CD4-positive, CD25-positive, alpha-beta regulatory T cell (primary cell): ENCODE measurements around the gene ENO3. TPM values are rescaled to one million over a fixed set of nuclear protein-coding genes. Genes with fewer than 3 reads are reported as not detected.

ENCODE experiments used
- ATAC-seq, 2 donors: fragments of 150-1000 bp; cut with Tn5 transposase; one replicate each; pipeline ENCODE4 v1.10.0; 2021; ENCODE audit warnings: low read depth in 2 of 2, moderate number of reproducible peaks in 2 of 2, moderate library complexity in 1 of 2
- DNase-seq, 3 donors: peaks; one replicate each; pipeline versions ENCODE4 v3.0.0 to v3.0.0-alpha.2; 2012 to 2022; ENCODE audit warnings: mixed read lengths in 1 of 3
- H3K27ac ChIP-seq: one replicate; pipeline ENCODE4 v1.7.0; 2013; ENCODE audit warnings: mild to moderate bottlenecking, low read length; ENCODE audit not compliant: insufficient read depth, poor library complexity, severe bottlenecking
- H3K27me3 ChIP-seq: one replicate; pipeline ENCODE4 v1.7.0; 2013; ENCODE audit warnings: low read length; ENCODE audit not compliant: control insufficient read depth, insufficient read depth
- H3K36me3 ChIP-seq: one replicate; pipeline ENCODE4 v1.7.0; 2013; ENCODE audit warnings: mild to moderate bottlenecking, low read length, moderate library complexity; ENCODE audit not compliant: control insufficient read depth, insufficient read depth
- H3K4me1 ChIP-seq: 2 replicates; pipeline ENCODE4 v1.7.0; 2013; ENCODE audit warnings: mild to moderate bottlenecking, low read length; ENCODE audit not compliant: insufficient read depth, control insufficient read depth, poor library complexity, severe bottlenecking
- H3K4me3 ChIP-seq: one replicate; pipeline ENCODE4 v1.7.0; 2013; ENCODE audit warnings: low read depth, mild to moderate bottlenecking, low read length, moderate library complexity
- H3K9me3 ChIP-seq, 2 experiments: 1 replicate in 1 of 2; 2 replicates in 1 of 2; pipeline ENCODE4 v1.7.0; 2013; ENCODE audit warnings: low read length in 2 of 2, mild to moderate bottlenecking in 1 of 2, moderate library complexity in 1 of 2; ENCODE audit not compliant: control insufficient read depth in 2 of 2
- H3K27ac Mint-ChIP-seq, 3 donors: one replicate each; pipeline ENCODE4 v1.8.0; 2020 to 2022; ENCODE audit warnings: mild to moderate bottlenecking in 3 of 3, mixed read lengths in 3 of 3, moderate library complexity in 2 of 3
- H3K27me3 Mint-ChIP-seq: one replicate; pipeline ENCODE4 v1.8.0; 2022; ENCODE audit warnings: mild to moderate bottlenecking, mixed read lengths
- H3K36me3 Mint-ChIP-seq: one replicate; pipeline ENCODE4 v1.8.0; 2020; ENCODE audit warnings: mixed read lengths
- H3K4me1 Mint-ChIP-seq, 4 donors: one replicate each; pipeline ENCODE4 v1.8.0; 2020 to 2022; ENCODE audit warnings: mixed read lengths in 4 of 4, mild to moderate bottlenecking in 1 of 4
- H3K4me3 Mint-ChIP-seq, 4 donors: one replicate each; pipeline ENCODE4 v1.8.0; 2020 to 2022; ENCODE audit warnings: mild to moderate bottlenecking in 4 of 4, mixed read lengths in 4 of 4, moderate library complexity in 3 of 4
- H3K9me3 Mint-ChIP-seq, 7 donors: one replicate each; pipeline ENCODE4 v1.8.0; 2020 to 2022; ENCODE audit warnings: mixed read lengths in 7 of 7, mild to moderate bottlenecking in 3 of 7, moderate library complexity in 2 of 7
- polyA plus RNA-seq, 4 donors: library from polyadenylated mRNA; unstranded; fragments of 300-500 nt; fragmentation: Illumina TruSeq; gene quantifications; one replicate each; pipeline ENCODE4 v1.2.3, GENCODE V29; 2021
- total RNA-seq: library from RNA; stranded (reverse); gene quantifications from one replicate; pipeline ENCODE4 v1.2.3, GENCODE V29; 2022

ENO3 gene
- total and polyA plus RNA-seq, 5 donors from 2014 or later: 0.29 to 11.7 (median 0.50) TPM

- Mint-ChIP-seq H3K9me3 (no peaks in the 10 kb centered on the region), H3K27me3 (no peaks in the 10 kb centered on the region), H3K4me3 (peak overlapping the region; percentile 91 to 96 (median 94)), H3K27ac (peak overlapping the region; percentile 94 to 97 (median 96)), H3K4me1 (peaks cover 18 to 55% (median 38%) of the 10 kb centered on the region in 4 donors), H3K36me3 (peaks cover 14% of the 10 kb centered on the region)
- Histone ChIP-seq H3K27me3 (no peaks in the 10 kb centered on the region), H3K9me3 (no peaks in the 10 kb centered on the region), H3K4me1 (peaks cover 38% of the 10 kb centered on the region), H3K4me3 (peak overlapping the region; percentile 47), H3K36me3 (peaks cover 22% of the 10 kb centered on the region), H3K27ac (peak overlapping the region; percentile 93)
- no peak for ATAC-seq
- DNase-seq: no peak
Observed at GRCh38 chr17:4986403-4986802, 35.5 kb downstream of the ENO3 start.

DNA sequence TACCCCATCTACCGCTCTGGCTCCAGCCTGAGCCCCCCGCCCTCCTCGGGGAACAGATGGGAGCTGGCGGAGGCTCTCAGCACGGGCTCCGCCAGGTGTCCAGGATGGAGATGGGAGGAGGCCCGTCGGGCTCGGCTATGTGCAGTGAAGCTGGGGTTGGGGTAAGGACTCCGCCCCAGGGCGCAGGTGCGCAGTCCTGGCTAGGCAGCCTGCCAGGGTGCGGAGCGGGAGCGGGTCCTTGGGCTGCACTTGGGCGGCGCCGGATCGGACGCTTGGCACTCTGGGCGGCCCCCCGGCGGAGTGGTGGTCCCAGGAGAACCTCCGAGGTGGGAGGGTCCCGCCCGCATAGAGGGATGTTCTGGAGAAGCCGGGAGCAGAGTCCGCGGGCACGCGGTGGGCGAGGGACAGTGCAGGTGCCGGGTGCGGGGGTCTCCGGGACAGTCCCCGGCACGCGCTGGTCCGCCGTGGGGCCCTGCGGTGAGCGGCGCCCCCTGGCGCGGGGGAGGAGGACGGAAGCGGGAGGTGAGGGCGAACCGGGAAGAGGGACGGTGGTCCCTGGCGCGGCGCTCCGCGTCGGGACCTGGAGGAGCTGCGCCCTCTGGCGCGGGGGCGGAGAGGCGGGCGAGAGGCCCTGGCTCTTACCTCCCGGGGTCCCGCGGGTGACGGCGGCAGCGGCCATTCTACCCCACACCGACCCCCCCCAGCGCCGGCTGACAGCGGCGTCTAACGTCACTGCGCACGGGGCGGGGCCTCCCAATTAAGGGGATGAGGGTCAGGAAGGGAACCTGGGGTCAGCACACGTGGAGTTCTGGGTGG lies 36.2 kb downstream of the ENO3 start, which contains the start of gene CAMTA2:
Gene CAMTA2 (minus strand): TSS at position 725 of the 816 bp plus-strand sequence. CDS start 1,453 bp downstream, outside the sequence.
- Histone ChIP-seq H3K4me3 (peak within 1 kb of the TSS; percentile 82), H3K4me1 (peaks cover 38% of the 10 kb centered on the region), H3K9me3 (no peaks in the 10 kb centered on the region), H3K27ac (peak within 1 kb of the TSS; percentile 93), H3K27me3 (no peaks in the 10 kb centered on the region), H3K36me3 (peaks cover 17% of the 10 kb centered on the region)
- DNase-seq: peak; percentile 82 to 89 (median 85)
- Mint-ChIP-seq H3K9me3 (no peaks in the 10 kb centered on the region), H3K27me3 (no peaks in the 10 kb centered on the region), H3K4me3 (peak within 1 kb of the TSS; percentile 91 to 96 (median 94)), H3K4me1 (peaks cover 18 to 49% (median 38%) of the 10 kb centered on the region in 4 donors), H3K27ac (peak within 1 kb of the TSS; percentile 94 to 97 (median 96)), H3K36me3 (peaks cover 14% of the 10 kb centered on the region)
- peak; percentile 91 to 92 for ATAC-seq

GRCh38 chr17:4987767-4988567 lies 37.0 kb downstream of the ENO3 start:
- H3K4me1 ChIP-seq: peaks cover 38% of the 10 kb centered on the region
- no peaks in the 10 kb centered on the region for H3K9me3 Mint-ChIP-seq
- H3K4me3 Mint-ChIP-seq: peak overlapping the region; percentile 91 to 96 (median 94)
- peak overlapping the region; percentile 88 to 96 (median 94) for H3K27ac Mint-ChIP-seq
- DNase-seq (no peak), ATAC-seq (no peak)
- H3K4me1 Mint-ChIP-seq: peaks cover 18 to 43% (median 36%) of the 10 kb centered on the region in 4 donors
- no peaks in the 10 kb centered on the region for H3K27me3 ChIP-seq
- peaks cover 9% of the 10 kb centered on the region for H3K36me3 ChIP-seq
- H3K36me3 Mint-ChIP-seq: peaks cover 7% of the 10 kb centered on the region
- H3K27ac ChIP-seq: peak overlapping the region; percentile 93
- H3K4me3 ChIP-seq: peak overlapping the region; percentile 82
- no peaks in the 10 kb centered on the region for H3K27me3 Mint-ChIP-seq
- H3K9me3 ChIP-seq: no peaks in the 10 kb centered on the region

DNA sequence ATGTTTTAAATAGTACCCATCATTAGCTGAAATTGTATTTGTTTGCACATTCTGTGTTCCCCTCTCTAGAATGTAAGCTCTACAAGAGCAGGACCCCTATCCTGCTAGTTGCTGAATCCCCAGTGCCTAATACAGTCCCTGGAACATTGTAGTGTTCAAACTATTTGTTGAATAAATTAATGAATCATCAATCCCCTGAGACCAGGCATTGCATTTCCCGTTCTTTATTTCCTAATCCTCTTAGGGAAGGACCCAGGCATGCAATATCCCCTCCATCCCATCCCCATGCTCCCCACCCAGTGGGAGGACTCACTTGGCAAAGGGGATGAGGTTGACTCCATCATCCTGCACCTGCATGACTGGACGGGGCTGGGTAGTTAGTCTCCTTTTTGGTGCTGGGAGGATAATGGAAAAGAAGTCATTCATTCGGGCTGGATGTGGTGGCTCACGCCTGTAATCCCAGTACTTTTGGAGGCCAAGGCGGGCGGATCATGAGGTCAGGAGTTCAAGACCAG lies 43.2 kb downstream of the ENO3 start:
- Mint-ChIP-seq H3K27me3 (peaks cover 5% of the 10 kb centered on the region), H3K36me3 (no peaks in the 10 kb centered on the region), H3K4me3 (peak overlapping the region in 2 of 4 donors; percentile 4 to 73), H3K27ac (no peak overlapping the region), H3K9me3 (no peaks in the 10 kb centered on the region), H3K4me1 (peaks cover 8 to 25% (median 15%) of the 10 kb centered on the region in 4 donors)
- ATAC-seq: no peak
- Histone ChIP-seq H3K27ac (no peak overlapping the region), H3K9me3 (no peaks in the 10 kb centered on the region), H3K36me3 (no peaks in the 10 kb centered on the region), H3K4me3 (no peak overlapping the region), H3K4me1 (peaks cover 23% of the 10 kb centered on the region), H3K27me3 (no peaks in the 10 kb centered on the region)
- no peak for DNase-seq

DNA sequence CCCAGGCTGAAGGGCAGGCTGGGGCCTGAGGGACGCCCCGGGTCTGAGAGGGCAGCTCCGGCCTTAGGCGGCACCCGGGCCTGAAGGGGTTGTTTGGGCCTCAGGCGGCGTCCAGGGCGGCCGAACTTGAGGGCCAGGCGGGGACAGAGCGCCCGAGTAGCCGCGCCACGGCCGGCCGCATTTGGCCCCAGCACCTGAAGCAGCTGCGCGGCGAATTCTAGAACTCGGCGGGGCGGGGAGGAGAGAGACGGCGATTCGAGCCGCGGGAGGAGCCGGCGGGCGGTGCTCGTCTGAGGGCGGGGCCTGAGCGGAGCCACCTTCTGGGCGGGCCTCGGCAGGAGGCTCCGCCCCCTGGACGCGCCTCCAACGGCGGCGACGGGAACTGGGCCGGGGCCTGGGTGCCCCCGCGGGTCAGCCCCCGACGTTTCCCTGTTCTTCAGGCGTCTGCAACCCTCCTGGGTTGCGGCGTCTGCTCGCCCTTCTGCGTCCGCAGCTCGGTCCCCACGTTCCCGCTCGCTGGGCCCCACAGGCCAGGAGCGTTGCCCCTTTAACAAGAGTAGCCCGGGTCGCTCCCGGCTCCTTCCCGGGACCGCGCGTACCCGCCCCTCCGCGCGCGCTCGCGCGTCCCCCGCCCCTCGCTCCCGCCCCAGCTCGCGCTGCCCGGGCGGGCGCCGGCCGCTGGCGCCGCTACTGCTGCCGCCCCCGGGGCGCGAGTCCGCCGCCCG lies 46.5 kb downstream of the ENO3 start, which contains the start of the genes INCA1 and KIF1C:
Gene INCA1 (minus strand): TSS at position 221 of the 725 bp plus-strand sequence. CDS start 3,085 bp downstream, outside the sequence.
Gene KIF1C (plus strand): TSS at position 649 of the 725 bp plus-strand sequence. CDS start 2,297 bp downstream, outside the sequence.
- H3K36me3 Mint-ChIP-seq: peaks cover 10% of the 10 kb centered on the region
- H3K27ac ChIP-seq: peak within 1 kb of the TSS; percentile 69
- peak within 1 kb of the TSS; percentile 43 for H3K4me3 ChIP-seq
- ATAC-seq (peak; percentile 96 to 97), DNase-seq (peak; percentile 84 to 92 (median 91))
- H3K27ac Mint-ChIP-seq: peak within 1 kb of the TSS; percentile 85 to 91 (median 91)
- H3K4me1 ChIP-seq: peaks cover 25% of the 10 kb centered on the region
- H3K27me3 ChIP-seq: no peaks in the 10 kb centered on the region
- peaks cover 5% of the 10 kb centered on the region for H3K27me3 Mint-ChIP-seq
- no peaks in the 10 kb centered on the region for H3K9me3 ChIP-seq
- H3K4me3 Mint-ChIP-seq: peak within 1 kb of the TSS; percentile 74 to 94 (median 85)
- H3K4me1 Mint-ChIP-seq: peaks cover 0 to 36% (median 10%) of the 10 kb centered on the region in 4 donors
- H3K9me3 Mint-ChIP-seq: no peaks in the 10 kb centered on the region
- H3K36me3 ChIP-seq: peaks cover 8% of the 10 kb centered on the region

GRCh38 chr17:4998027-4998731 lies 47.3 kb downstream of the ENO3 start:
- peaks cover 10% of the 10 kb centered on the region for H3K36me3 Mint-ChIP-seq
- ATAC-seq (peak in 1 of 2 donors; percentile 1), DNase-seq (peak in 1 of 3 donors; percentile 33)
- no peaks in the 10 kb centered on the region for H3K9me3 ChIP-seq
- H3K27me3 ChIP-seq: no peaks in the 10 kb centered on the region
- peak overlapping the region; percentile 43 for H3K4me3 ChIP-seq
- peaks cover 9% of the 10 kb centered on the region for H3K36me3 ChIP-seq
- peaks cover 25% of the 10 kb centered on the region for H3K4me1 ChIP-seq
- no peaks in the 10 kb centered on the region for H3K9me3 Mint-ChIP-seq
- H3K27ac Mint-ChIP-seq: peak overlapping the region in 2 of 3 donors; percentile 69 to 87
- peaks cover 5% of the 10 kb centered on the region for H3K27me3 Mint-ChIP-seq
- H3K4me3 Mint-ChIP-seq: peak overlapping the region; percentile 56 to 86 (median 76)
- peak overlapping the region; percentile 63 for H3K27ac ChIP-seq
- peaks cover 0 to 36% (median 10%) of the 10 kb centered on the region in 4 donors for H3K4me1 Mint-ChIP-seq
